Activated T-cell treated with anti-CD3 and anti-CD28 coated beads for 4 hours (primary cell): Measurements from ENCODE around the gene BCLAF1.
A peak's percentile ranks its signal among the peaks of the same experiment; 100 is the strongest.

Experiments used
- DNase-seq: peaks from one replicate; pipeline ENCODE4 v3.0.0-alpha.2; 2020

Gene BCLAF1

GRCh38 chr6:136289579-136290409 is at the start of gene BCLAF1:
Gene BCLAF1 (minus strand): TSS chr6:136289846. CDS start chr6:136279866, 9,980 bp downstream.
- peak; percentile 99 for DNase-seq

- DNase-seq = no peak
These were observed 48.8 kb upstream of the BCLAF1 start for GRCh38 chr6:136338486-136338885.

GRCh38 chr6:136337606-136338005 is 48.0 kb upstream of the BCLAF1 start:
- no peak for DNase-seq

- no peak for DNase-seq
These were observed 47.5 kb upstream of the BCLAF1 start for GRCh38 chr6:136337121-136337520.

- no peak for DNase-seq
These were observed 46.2 kb upstream of the BCLAF1 start for GRCh38 chr6:136335736-136336363.

- no peak for DNase-seq
These were observed 45.2 kb upstream of the BCLAF1 start for GRCh38 chr6:136334853-136335252.

GRCh38 chr6:136334465-136334846 is 44.8 kb upstream of the BCLAF1 start:
- no peak for DNase-seq

GRCh38 chr6:136333824-136334464 is 44.3 kb upstream of the BCLAF1 start:
- no peak for DNase-seq

- no peak for DNase-seq
These were observed 41.8 kb upstream of the BCLAF1 start for GRCh38 chr6:136331461-136331860.

- DNase-seq = no peak
These were observed 41.0 kb upstream of the BCLAF1 start for GRCh38 chr6:136330634-136331033.

GRCh38 chr6:136326038-136326553 is 36.5 kb upstream of the BCLAF1 start:
- no peak for DNase-seq

- DNase-seq = no peak
These were observed 35.2 kb upstream of the BCLAF1 start for GRCh38 chr6:136324686-136325380.

- DNase-seq = no peak
These were observed 33.9 kb upstream of the BCLAF1 start for GRCh38 chr6:136323431-136324112.

- DNase-seq = no peak
These were observed 30.1 kb upstream of the BCLAF1 start for GRCh38 chr6:136319732-136320131.

- DNase-seq = no peak
These were observed 29.0 kb upstream of the BCLAF1 start for GRCh38 chr6:136318676-136319075.

- DNase-seq = no peak
These were observed 28.3 kb upstream of the BCLAF1 start for GRCh38 chr6:136317971-136318370.

GRCh38 chr6:136317021-136317694 is 27.5 kb upstream of the BCLAF1 start:
- peak; percentile 36 for DNase-seq

- no peak for DNase-seq
These were observed 25.9 kb upstream of the BCLAF1 start for GRCh38 chr6:136315594-136315993.

GRCh38 chr6:136312975-136313374 is 23.3 kb upstream of the BCLAF1 start:
- DNase-seq = no peak

GRCh38 chr6:136309729-136310311 is 20.2 kb upstream of the BCLAF1 start:
- no peak for DNase-seq

- no peak for DNase-seq
These were observed 19.5 kb upstream of the BCLAF1 start for GRCh38 chr6:136309171-136309570.
